GM21717 (cell line): ENCODE data around the gene RINL.
A peak's percentile ranks its signal among the peaks of the same experiment; 100 is the strongest.
"Not testable (repeated sequence)": the region's sequence is repeated elsewhere in the genome, so short reads cannot be mapped to it uniquely, and the experiment has no call there.

Experiments used
- ATAC-seq: cut with Tn5 transposase; IDR thresholded peaks from one replicate; pipeline ENCODE4 v1.9.1; 2021; ENCODE audit warnings: mild to moderate bottlenecking, moderate library complexity; ENCODE audit not compliant: unreplicated experiment

The RINL gene

GRCh38 chr19:38905620-38906019 is 27.5 kb upstream of the RINL start:
- ATAC-seq = no peak

GRCh38 chr19:38904581-38905539 is 26.8 kb upstream of the RINL start:
- no peak for ATAC-seq

GRCh38 chr19:38901683-38902082 is 23.6 kb upstream of the RINL start:
- no peak for ATAC-seq

- ATAC-seq = no peak
Observed at GRCh38 chr19:38900743-38901190, 22.7 kb upstream of the RINL start.

- ATAC-seq = no peak
Observed at GRCh38 chr19:38900202-38900629, 22.1 kb upstream of the RINL start.

- peak; percentile 82 for ATAC-seq
Observed at GRCh38 chr19:38899447-38900201, 21.5 kb upstream of the RINL start, which contains the start of the genes NFKBIB and SIRT2. Gene NFKBIB (plus strand): TSS chr19:38899969. CDS start chr19:38900033, 64 bp downstream. Gene SIRT2 (minus strand): TSS chr19:38899618. CDS start chr19:38899521, 97 bp downstream.

- peak; percentile 2 for ATAC-seq
Observed at GRCh38 chr19:38898788-38899446, 20.8 kb upstream of the RINL start.

GRCh38 chr19:38894968-38895367 is 16.9 kb upstream of the RINL start:
- ATAC-seq = no peak

- no peak for ATAC-seq
Observed at GRCh38 chr19:38893341-38893771, 15.3 kb upstream of the RINL start.

GRCh38 chr19:38892841-38893240 is 14.8 kb upstream of the RINL start:
- ATAC-seq = no peak

- no peak for ATAC-seq
Observed at GRCh38 chr19:38891771-38892170, 13.7 kb upstream of the RINL start.

- ATAC-seq = no peak
Observed at GRCh38 chr19:38890686-38891085, 12.6 kb upstream of the RINL start.

GRCh38 chr19:38889803-38890202 is 11.7 kb upstream of the RINL start:
- ATAC-seq = no peak

- no peak for ATAC-seq
Observed at GRCh38 chr19:38888876-38889275, 10.8 kb upstream of the RINL start.

- not testable (repeated sequence) for ATAC-seq
Observed at GRCh38 chr19:38884691-38885090, 6.6 kb upstream of the RINL start.

- ATAC-seq = no peak
Observed at GRCh38 chr19:38883286-38883685, 5.2 kb upstream of the RINL start.

GRCh38 chr19:38880882-38881609 is 3.0 kb upstream of the RINL start:
- ATAC-seq = no peak

- ATAC-seq = no peak
Observed at GRCh38 chr19:38880076-38880881, 2.2 kb upstream of the RINL start.

- ATAC-seq = no peak
Observed at GRCh38 chr19:38879400-38879751, 1.3 kb upstream of the RINL start.
